Right lobe of liver (tissue), 6 donors: Measurements from ENCODE around the gene ALAD. TPM values are rescaled to one million over a fixed set of nuclear protein-coding genes. Genes with fewer than 3 reads are reported as not detected.

ENCODE experiments used
- ATAC-seq, 4 donors: fragments of 200-7000 bp; cut with Tn5 transposase; one replicate each; pipeline ENCODE4 v1.9.1; 2020; ENCODE audit warnings: mild to moderate bottlenecking in 4 of 4, moderate library complexity in 4 of 4
- DNase-seq, 3 donors: peaks; one replicate each; pipeline ENCODE4 v3.0.0-alpha.2; 2020
- H3K27ac ChIP-seq, 3 donors: fragments of 200-600 bp; one replicate each; pipeline ENCODE4 v1.8.0; 2022
- H3K27me3 ChIP-seq, 2 donors: fragments of 200-600 bp; one replicate each; pipeline ENCODE4 v1.8.0; 2022
- H3K36me3 ChIP-seq, 4 donors: fragments of 200-600 bp; sonication (generic) in 1 of 4; one replicate each; pipeline versions ENCODE4 v1.5.1 to v1.8.0; 2017 to 2022; ENCODE audit warnings: control low read depth in 1 of 4
- H3K4me1 ChIP-seq, 4 donors: fragments of 200-600 bp; sonication (generic) in 1 of 4; one replicate each; pipeline versions ENCODE4 v1.5.1 to v1.8.0; 2017 to 2022; ENCODE audit warnings: control low read depth in 1 of 4
- H3K4me3 ChIP-seq, 3 donors: fragments of 200-600 bp; one replicate each; pipeline ENCODE4 v1.8.0; 2022
- H3K9me3 ChIP-seq, 4 donors: fragments of 200-600 bp; sonication (generic) in 1 of 4; one replicate each; pipeline versions ENCODE4 v1.5.1 to v1.8.0; 2017 to 2022; ENCODE audit warnings: control low read depth in 1 of 4
- CTCF ChIP-seq, 4 donors: fragments of 200-600 bp in 3 of 4; fragments of 450-650 bp in 1 of 4; IDR thresholded peaks; one replicate each; pipeline versions ENCODE4 v1.5.1 to v1.8.0; 2016 to 2022; ENCODE audit warnings: antibody characterized with exemption in 4 of 4, mild to moderate bottlenecking in 2 of 4
- POLR2A ChIP-seq: fragments of 450-650 bp; IDR thresholded peaks from one replicate; pipeline ENCODE4 v1.6.1; 2017; ENCODE audit warnings: antibody characterized with exemption, mild to moderate bottlenecking
- WGBS: methylation state at CpG from one replicate; pipeline ENCODE4 v1.1.6; 2018; ENCODE audit warnings: low coverage, low lambda C conversion rate; ENCODE audit not compliant: insufficient coverage; ENCODE audit errors: missing lambda C conversion rate; 5-methylcytosine and 5-hydroxymethylcytosine counted together
- intact Hi-C, 2 donors: fragments of 100-400 bp; cut with DNase I; formaldehyde crosslinking; loops; one replicate each; pipeline versions ENCODE4 v1.11.2 to v1.14.1; 2022
- total RNA-seq, 6 experiments: library from RNA; depleted of rRNA in 2 of 6; stranded (reverse); fragments of >200 nt in 2 of 6; fragmentation: NEBNext Ultra II Directional in 3 of 6; extraction: Animal tissue kit (Norgen Biotek cat#: 25700) in 3 of 6; gene quantifications; one replicate each; pipeline versions ENCODE4 v1.1.0 to v1.2.4, GENCODE V29; 2016 to 2023
- donor health status: DM: no; HTN: yes; CAD: no.
- donor health status: DM: no; HTN: no; CAD: no.
- donor health status: DM: no; HTN: no; CAD: no.
- donor health status: DM: no; HTN: yes; CAD: no.
- donor health status: DM: no; HTN: yes; CAD: no.

Gene ALAD
- total RNA-seq, 6 experiments from 2014 or later, result 35.3 to 140 (median 73.6) TPM

DNA sequence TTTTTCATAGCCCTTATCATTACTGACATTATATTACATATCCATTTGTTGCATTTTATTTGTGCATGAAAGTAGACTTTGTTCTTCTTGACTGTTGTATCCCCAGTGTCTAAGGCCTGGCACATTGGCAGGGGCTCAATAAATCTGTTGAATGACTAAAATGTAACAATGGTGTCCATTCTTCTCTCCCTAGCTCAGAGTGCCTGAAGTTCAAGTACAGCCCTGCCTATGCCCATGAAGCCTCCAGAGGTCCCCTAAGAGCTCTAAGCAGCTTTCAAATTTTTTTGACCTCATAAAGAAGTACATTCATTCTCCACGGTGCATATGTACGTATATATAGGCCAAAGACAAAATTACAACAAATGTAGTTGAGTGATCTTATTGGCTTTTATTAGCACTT is 55.9 kb downstream of the ALAD start:
- DNase-seq, result no peak
- intact Hi-C loops, result no loop called here
- Histone ChIP-seq H3K4me3 (no peak overlapping the region), H3K4me1 (peaks cover 0 to 9% (median 2%) of the 10 kb centered on the region in 4 donors), H3K27ac (no peak overlapping the region), H3K36me3 (no peaks in the 10 kb centered on the region), H3K27me3 (no peaks in the 10 kb centered on the region), H3K9me3 (no peaks in the 10 kb centered on the region)
- WGBS, result 74% methylated on average over 2 of the region's 2 CpGs
- ATAC-seq, result no peak
- TF ChIP-seq POLR2A (no peak), CTCF (IDR thresholded peaks at IDR 0.05) (no peak)

- Histone ChIP-seq H3K36me3 (no peaks in the 10 kb centered on the region), H3K4me3 (no peak overlapping the region), H3K9me3 (no peaks in the 10 kb centered on the region), H3K4me1 (peaks cover 0 to 9% (median 2%) of the 10 kb centered on the region in 4 donors), H3K27me3 (no peaks in the 10 kb centered on the region), H3K27ac (peak overlapping the region; percentile 24 to 45 (median 37))
- intact Hi-C loops, result no loop called here
- DNase-seq (peak; percentile 62 to 87 (median 68)), ATAC-seq (peak; percentile 52 to 72 (median 63))
- WGBS, result 29% methylated on average over 1 of the region's 1 CpG
- TF ChIP-seq POLR2A (no peak), CTCF (IDR thresholded peaks at IDR 0.05) (no peak)
Measured at GRCh38 chr9:113343732-113344231, 57.3 kb downstream of the ALAD start.

- no peak overlapping the region for H3K4me3 ChIP-seq
- ATAC-seq (no peak), DNase-seq (no peak)
- WGBS, result 57% methylated on average over 5 of the region's 9 CpGs
- peaks cover 0 to 9% (median 2%) of the 10 kb centered on the region in 4 donors for H3K4me1 ChIP-seq
- intact Hi-C loops, result no loop called here
- no peaks in the 10 kb centered on the region for H3K36me3 ChIP-seq
- no peak for TF ChIP-seq POLR2A
- no peak for TF ChIP-seq CTCF (IDR thresholded peaks at IDR 0.05)
- no peak overlapping the region for H3K27ac ChIP-seq
- no peaks in the 10 kb centered on the region for H3K9me3 ChIP-seq
- H3K27me3 ChIP-seq, result no peaks in the 10 kb centered on the region
Measured at GRCh38 chr9:113341712-113342410, 59.2 kb downstream of the ALAD start.

GRCh38 chr9:113340011-113340699 is 60.9 kb downstream of the ALAD start, which contains the start of gene WDR31:
Gene WDR31 (minus strand): TSS chr9:113340275. CDS start chr9:113332022, 8,253 bp downstream.
- Histone ChIP-seq H3K4me3 (peak within 1 kb of the TSS; percentile 73 to 90 (median 87)), H3K36me3 (no peaks in the 10 kb centered on the region), H3K27me3 (no peaks in the 10 kb centered on the region), H3K9me3 (no peaks in the 10 kb centered on the region), H3K27ac (peak within 1 kb of the TSS in 2 of 3 donors; percentile 35 to 36), H3K4me1 (peaks cover 0 to 9% (median 2%) of the 10 kb centered on the region in 4 donors)
- intact Hi-C loops, result no loop called here
- TF ChIP-seq CTCF (IDR thresholded peaks at IDR 0.05) (no peak), POLR2A (peak; percentile 29)
- peak; percentile 96 to 99 (median 98) for ATAC-seq
- DNase-seq, result peak; percentile 88 to 91 (median 89)
- under 1% methylated on average over 21 of the region's 46 CpGs for WGBS
